Measurements from ENCODE around the gene GNMT.

GNMT gene

DNA sequence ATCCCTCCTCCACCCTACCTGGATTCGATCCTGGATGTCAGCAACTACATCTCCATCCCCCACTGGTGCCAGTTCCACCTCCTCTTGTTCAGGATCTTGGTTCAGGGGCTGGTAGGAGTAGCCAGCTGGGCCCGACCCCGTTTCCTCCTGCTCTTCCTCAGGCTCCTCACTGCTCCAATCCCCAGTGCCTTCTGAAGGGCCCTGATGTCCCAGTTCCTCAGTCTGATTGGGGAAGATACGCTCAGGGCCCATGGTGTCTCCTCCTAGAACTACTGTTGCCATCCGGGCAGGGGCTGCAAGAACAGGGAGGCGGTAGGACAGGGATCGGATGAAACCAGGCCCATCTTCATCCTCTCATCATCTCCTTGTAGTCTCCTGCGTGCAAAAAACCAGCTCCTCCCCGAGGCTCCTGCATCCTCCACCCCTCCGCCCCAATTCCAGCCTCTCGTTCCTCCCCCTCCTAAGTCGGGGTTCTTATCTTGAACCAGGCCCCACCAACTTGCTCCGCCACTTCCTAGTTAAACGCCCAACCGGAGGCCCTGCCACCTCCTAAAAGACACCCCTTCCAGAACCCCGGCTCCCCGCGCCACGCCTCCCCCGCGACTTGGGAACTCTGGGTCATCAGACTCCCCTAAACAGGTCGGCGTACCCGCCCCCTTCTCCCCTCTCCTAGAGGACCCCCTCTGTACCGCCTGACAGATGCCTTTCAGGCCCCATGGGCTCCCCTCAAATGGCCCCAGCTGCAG, 52.7 kb downstream of the GNMT start:
- no peak for DNase-seq (ENCODE audit: low read depth in 2 of 2)

Measured in activated CD8-positive, alpha-beta memory T cell treated with anti-CD3 and anti-CD28 coated beads for 4 hours (primary cell).